ENCODE measurements around the gene TMCC1. TPM values are rescaled to one million over a fixed set of nuclear protein-coding genes. Genes with fewer than 3 reads are reported as not detected.

Gene TMCC1
- total and polyA plus RNA-seq, 3 donors from 2014 or later = 46.0 to 119 (median 60.4) TPM

GRCh38 chr3:129783470-129783869 lies 110.0 kb downstream of the TMCC1 start:
- DNase-seq = no peak
- no peak overlapping the region for H3K27ac ChIP-seq
- peaks cover 3% of the 10 kb centered on the region for H3K4me1 ChIP-seq
- no peak overlapping the region for H3K4me3 ChIP-seq
- H3K9me3 ChIP-seq = no peaks in the 10 kb centered on the region
- H3K27me3 ChIP-seq = no peaks in the 10 kb centered on the region
- no peaks in the 10 kb centered on the region for H3K36me3 ChIP-seq (ENCODE audit: low read depth, missing control alignments)
- 75 to 81% methylated on average over 1 of the region's 1 CpG for WGBS, 2 donors
- intact Hi-C loops (cut with DNase I; ENCODE audit: low total_unique reads) = no loop called here
- TF ChIP-seq CTCF (IDR thresholded peaks at IDR 0.05) = no peak
- TF ChIP-seq POLR2A (IDR thresholded peaks at IDR 0.05) = no peak

- H3K4me3 ChIP-seq = no peak overlapping the region
- H3K27ac ChIP-seq = no peak overlapping the region
- peaks cover 11% of the 10 kb centered on the region for H3K4me1 ChIP-seq
- intact Hi-C loops (cut with DNase I; ENCODE audit: low total_unique reads) = no loop called here
- TF ChIP-seq CTCF (IDR thresholded peaks at IDR 0.05) (no peak), POLR2A (IDR thresholded peaks at IDR 0.05) (no peak)
- DNase-seq = no peak
- H3K36me3 ChIP-seq (ENCODE audit: low read depth, missing control alignments) = no peaks in the 10 kb centered on the region
- 66 to 78% methylated on average over 2 of the region's 2 CpGs for WGBS, 2 donors
- H3K9me3 ChIP-seq = no peaks in the 10 kb centered on the region
- H3K27me3 ChIP-seq = no peaks in the 10 kb centered on the region
These were observed 114.6 kb downstream of the TMCC1 start for GRCh38 chr3:129778871-129779270.

- intact Hi-C loops (cut with DNase I; ENCODE audit: low total_unique reads) = no loop called here
- TF ChIP-seq POLR2A (IDR thresholded peaks at IDR 0.05) = no peak
- TF ChIP-seq CTCF (IDR thresholded peaks at IDR 0.05) = no peak
- Histone ChIP-seq H3K36me3 (ENCODE audit: low read depth, missing control alignments) (no peaks in the 10 kb centered on the region), H3K4me3 (no peak overlapping the region), H3K4me1 (peaks cover 11% of the 10 kb centered on the region), H3K27me3 (no peaks in the 10 kb centered on the region), H3K27ac (no peak overlapping the region), H3K9me3 (no peaks in the 10 kb centered on the region)
- WGBS, 2 donors = 32 to 41% methylated on average over 4 of the region's 4 CpGs
- DNase-seq = peak; percentile 29
These were observed 115.7 kb downstream of the TMCC1 start for GRCh38 chr3:129777806-129778205.

GRCh38 chr3:129775870-129776269 lies 117.6 kb downstream of the TMCC1 start:
- Histone ChIP-seq H3K4me1 (peaks cover 11% of the 10 kb centered on the region), H3K9me3 (no peaks in the 10 kb centered on the region), H3K36me3 (ENCODE audit: low read depth, missing control alignments) (no peaks in the 10 kb centered on the region), H3K27me3 (no peaks in the 10 kb centered on the region), H3K27ac (no peak overlapping the region), H3K4me3 (no peak overlapping the region)
- TF ChIP-seq CTCF (IDR thresholded peaks at IDR 0.05) (no peak), POLR2A (IDR thresholded peaks at IDR 0.05) (no peak)
- DNase-seq = no peak
- intact Hi-C loops (cut with DNase I; ENCODE audit: low total_unique reads) = no loop called here
- 80 to 86% methylated on average over 2 of the region's 2 CpGs for WGBS, 2 donors
